RWPE2 (cell line): ENCODE measurements around the gene SELENOV.
"Not testable (repeated sequence)": the region's sequence is repeated elsewhere in the genome, so short reads cannot be mapped to it uniquely, and the experiment has no call there.

Experiments
- ATAC-seq: fragments of 200-7000 bp; cut with Tn5 transposase; 3 replicates; pipeline ENCODE4 v1.9.1; 2021; ENCODE audit warnings: low read depth
- DNase-seq: peaks from one replicate; pipeline ENCODE4 v3.0.0-alpha.2; 2020; ENCODE audit warnings: low spot score
- H3K27ac ChIP-seq: fragments of 450-650 bp; 2 replicates; pipeline ENCODE4 v1.5.1; 2017; ENCODE audit warnings: mild to moderate bottlenecking; ENCODE audit not compliant: poor library complexity, severe bottlenecking
- H3K27me3 ChIP-seq: fragments of 250-450 bp; sonication (Bioruptor Pico); 2 replicates; pipeline ENCODE4 v1.5.1; 2021; ENCODE audit warnings: mild to moderate bottlenecking, moderate library complexity; ENCODE audit not compliant: insufficient read depth, poor library complexity, severe bottlenecking
- H3K36me3 ChIP-seq: fragments of 250-450 bp; sonication (Bioruptor Pico); 2 replicates; pipeline ENCODE4 v1.5.1; 2020; ENCODE audit warnings: low read depth, mild to moderate bottlenecking, moderate library complexity
- H3K4me1 ChIP-seq: fragments of 250-450 bp; sonication (Bioruptor Pico); 2 replicates; pipeline ENCODE4 v1.5.1; 2021; ENCODE audit warnings: mild to moderate bottlenecking, moderate library complexity; ENCODE audit not compliant: insufficient read depth, poor library complexity, severe bottlenecking
- H3K4me3 ChIP-seq: fragments of 250-450 bp; sonication (Bioruptor Pico); 2 replicates; pipeline ENCODE4 v1.5.1; 2021; ENCODE audit warnings: mild to moderate bottlenecking, moderate library complexity; ENCODE audit not compliant: severe bottlenecking
- H3K9me3 ChIP-seq: fragments of 250-450 bp; sonication (Bioruptor Pico); 2 replicates; pipeline ENCODE4 v1.5.1; 2021; ENCODE audit warnings: mild to moderate bottlenecking, moderate library complexity; ENCODE audit not compliant: severe bottlenecking
- CTCF ChIP-seq: fragments of 450-650 bp; IDR thresholded peaks from one replicate; pipeline ENCODE4 v1.5.1; 2017; ENCODE audit warnings: mild to moderate bottlenecking, moderate library complexity; ENCODE audit not compliant: poor library complexity, severe bottlenecking

The SELENOV gene

GRCh38 chr19:39473443-39473960, 41.4 kb upstream of the SELENOV start:
- no peak overlapping the region for H3K4me3 ChIP-seq
- DNase-seq (no peak), ATAC-seq (no peak)
- no peaks in the 10 kb centered on the region for H3K9me3 ChIP-seq
- TF ChIP-seq CTCF, result no peak
- no peaks in the 10 kb centered on the region for H3K4me1 ChIP-seq
- H3K27me3 ChIP-seq, result no peaks in the 10 kb centered on the region
- H3K27ac ChIP-seq, result no peak overlapping the region
- peaks cover 72% of the 10 kb centered on the region for H3K36me3 ChIP-seq

- TF ChIP-seq CTCF, result peak; percentile 73
- H3K27ac ChIP-seq, result no peak overlapping the region
- no peak overlapping the region for H3K4me3 ChIP-seq
- DNase-seq (no peak), ATAC-seq (peak; percentile 67)
- no peaks in the 10 kb centered on the region for H3K4me1 ChIP-seq
- H3K36me3 ChIP-seq, result peaks cover 65% of the 10 kb centered on the region
- H3K9me3 ChIP-seq, result no peaks in the 10 kb centered on the region
- H3K27me3 ChIP-seq, result no peaks in the 10 kb centered on the region
Measured at GRCh38 chr19:39474139-39474620, 40.8 kb upstream of the SELENOV start.

- DNase-seq, result no peak
- Histone ChIP-seq H3K9me3 (no peaks in the 10 kb centered on the region), H3K27ac (no peak overlapping the region), H3K4me1 (no peaks in the 10 kb centered on the region), H3K27me3 (no peaks in the 10 kb centered on the region), H3K36me3 (peaks cover 49% of the 10 kb centered on the region), H3K4me3 (no peak overlapping the region)
- TF ChIP-seq CTCF, result no peak
- no peak for ATAC-seq
Measured at GRCh38 chr19:39475748-39476147, 39.2 kb upstream of the SELENOV start.

GRCh38 chr19:39479319-39479801, 35.6 kb upstream of the SELENOV start:
- H3K9me3 ChIP-seq, H3K4me3 ChIP-seq, H3K27me3 ChIP-seq, H3K4me1 ChIP-seq, DNase-seq, ATAC-seq: not testable (repeated sequence)
- peaks cover 32% of the 10 kb centered on the region for H3K36me3 ChIP-seq
- H3K27ac ChIP-seq, result peak overlapping the region; percentile 56

GRCh38 chr19:39479916-39480315, 35.0 kb upstream of the SELENOV start:
- no peaks in the 10 kb centered on the region for H3K27me3 ChIP-seq

More at GRCh38 chr19:39479916-39480315, 35.0 kb upstream of the SELENOV start:
- Histone ChIP-seq H3K9me3 (no peaks in the 10 kb centered on the region), H3K36me3 (peaks cover 33% of the 10 kb centered on the region), H3K27ac (peak overlapping the region; percentile 56), H3K4me3 (peak overlapping the region; percentile 76), H3K4me1 (no peaks in the 10 kb centered on the region)
- no peak for TF ChIP-seq CTCF
- DNase-seq (no peak), ATAC-seq (no peak)
